Trophoblast cell (in vitro differentiated cells and primary cell): ENCODE data around the gene SCFD1. TPM values are rescaled to one million over a fixed set of nuclear protein-coding genes. Genes with fewer than 3 reads are reported as not detected.
A peak's percentile ranks its signal among the peaks of the same experiment; 100 is the strongest.

ENCODE experiments used
- DNase-seq, 2 donors: peaks; one replicate each; pipeline ENCODE4 v3.0.0-alpha.2; 2016
- H2AFZ ChIP-seq: 2 replicates; pipeline ENCODE4 v1.6.1; 2013; ENCODE audit warnings: low read length, moderate library complexity, mild to moderate bottlenecking; ENCODE audit not compliant: insufficient read depth, poor library complexity
- H2AK5ac ChIP-seq: 2 replicates; pipeline ENCODE4 v1.6.1; 2013; ENCODE audit warnings: mild to moderate bottlenecking, low read length
- H2BK120ac ChIP-seq: 2 replicates; pipeline ENCODE4 v1.6.1; 2013; ENCODE audit warnings: low read length, mild to moderate bottlenecking, moderate library complexity; ENCODE audit not compliant: insufficient read depth, poor library complexity
- H2BK12ac ChIP-seq: 2 replicates; pipeline ENCODE4 v1.6.1; 2013; ENCODE audit warnings: mild to moderate bottlenecking, low read length, moderate library complexity
- H2BK5ac ChIP-seq: 2 replicates; pipeline ENCODE4 v1.6.1; 2013; ENCODE audit warnings: low read length, low read depth, moderate library complexity, mild to moderate bottlenecking; ENCODE audit not compliant: poor library complexity
- H3K14ac ChIP-seq: 2 replicates; pipeline ENCODE4 v1.6.1; 2013; ENCODE audit warnings: mild to moderate bottlenecking, low read length
- H3K18ac ChIP-seq: 2 replicates; pipeline ENCODE4 v1.6.1; 2013; ENCODE audit warnings: mild to moderate bottlenecking, low read length
- H3K23ac ChIP-seq: 2 replicates; pipeline ENCODE4 v1.6.1; 2013; ENCODE audit warnings: low read length
- H3K27ac ChIP-seq: 2 replicates; pipeline ENCODE4 v1.5.1; 2013; ENCODE audit warnings: low read depth, mild to moderate bottlenecking, inconsistent platforms, low read length, moderate library complexity
- H3K27me3 ChIP-seq: 2 replicates; pipeline ENCODE4 v1.6.1; 2013; ENCODE audit warnings: inconsistent platforms, mild to moderate bottlenecking, low read length, moderate library complexity; ENCODE audit not compliant: insufficient read depth
- H3K36me3 ChIP-seq, 2 experiments: 1 replicate in 1 of 2; 2 replicates in 1 of 2; pipeline ENCODE4 v1.6.1; 2013; ENCODE audit warnings: low read length in 2 of 2, mild to moderate bottlenecking in 2 of 2, moderate library complexity in 1 of 2; ENCODE audit not compliant: insufficient read depth in 2 of 2, control insufficient read depth in 1 of 2
- H3K4ac ChIP-seq: 2 replicates; pipeline ENCODE4 v1.6.1; 2013; ENCODE audit warnings: low read depth, mild to moderate bottlenecking, low read length, moderate library complexity
- H3K4me1 ChIP-seq, 2 experiments: 1 replicate in 1 of 2; 2 replicates in 1 of 2; pipeline ENCODE4 v1.6.1; 2013; ENCODE audit warnings: low read length in 2 of 2, mild to moderate bottlenecking in 2 of 2, moderate library complexity in 1 of 2; ENCODE audit not compliant: insufficient read depth in 2 of 2, control insufficient read depth in 1 of 2
- H3K4me2 ChIP-seq: 2 replicates; pipeline ENCODE4 v1.6.1; 2013; ENCODE audit warnings: inconsistent platforms, mild to moderate bottlenecking, low read length, moderate library complexity
- H3K4me3 ChIP-seq: 2 replicates; pipeline ENCODE4 v1.5.1; 2013; ENCODE audit warnings: mild to moderate bottlenecking, low read depth, low read length, inconsistent platforms
- H3K79me1 ChIP-seq: one replicate; pipeline ENCODE4 v1.6.1; 2013; ENCODE audit warnings: low read length
- H3K79me2 ChIP-seq: 2 replicates; pipeline ENCODE4 v1.6.1; 2013; ENCODE audit warnings: low read length, mild to moderate bottlenecking; ENCODE audit not compliant: control insufficient read depth, insufficient read depth, poor library complexity
- H3K9ac ChIP-seq: 2 replicates; pipeline ENCODE4 v1.6.1; 2013; ENCODE audit warnings: mild to moderate bottlenecking, low read length
- H3K9me3 ChIP-seq: 2 replicates; pipeline ENCODE4 v1.6.1; 2013; ENCODE audit warnings: low read depth, mild to moderate bottlenecking, control low read depth, inconsistent platforms, low read length; ENCODE audit not compliant: insufficient read depth
- H4K12ac ChIP-seq: 2 replicates; pipeline ENCODE4 v1.6.1; 2013; ENCODE audit warnings: low read depth, mild to moderate bottlenecking, low read length, moderate library complexity
- H4K8ac ChIP-seq: 2 replicates; pipeline ENCODE4 v1.6.1; 2013; ENCODE audit warnings: low read depth, mild to moderate bottlenecking, low read length, moderate library complexity
- H4K91ac ChIP-seq: one replicate; pipeline ENCODE4 v1.6.1; 2013; ENCODE audit warnings: low read depth, mild to moderate bottlenecking, low read length, moderate library complexity
- WGBS: extraction: QIAGEN DNeasy Blood & Tissue Kit; methylation state at CpG from one replicate; pipeline ENCODE4 v1.1.7; 2013; ENCODE audit warnings: missing lambda C conversion rate; ENCODE audit not compliant: insufficient read length, insufficient coverage; ENCODE audit errors: extremely low coverage; 5-methylcytosine and 5-hydroxymethylcytosine counted together
- polyA plus RNA-seq: library from polyadenylated mRNA; stranded (reverse); fragments of 200-250 nt; gene quantifications from 2 replicates; pipeline ENCODE4 v1.2.3, GENCODE V29; 2013

Gene SCFD1, protein sequence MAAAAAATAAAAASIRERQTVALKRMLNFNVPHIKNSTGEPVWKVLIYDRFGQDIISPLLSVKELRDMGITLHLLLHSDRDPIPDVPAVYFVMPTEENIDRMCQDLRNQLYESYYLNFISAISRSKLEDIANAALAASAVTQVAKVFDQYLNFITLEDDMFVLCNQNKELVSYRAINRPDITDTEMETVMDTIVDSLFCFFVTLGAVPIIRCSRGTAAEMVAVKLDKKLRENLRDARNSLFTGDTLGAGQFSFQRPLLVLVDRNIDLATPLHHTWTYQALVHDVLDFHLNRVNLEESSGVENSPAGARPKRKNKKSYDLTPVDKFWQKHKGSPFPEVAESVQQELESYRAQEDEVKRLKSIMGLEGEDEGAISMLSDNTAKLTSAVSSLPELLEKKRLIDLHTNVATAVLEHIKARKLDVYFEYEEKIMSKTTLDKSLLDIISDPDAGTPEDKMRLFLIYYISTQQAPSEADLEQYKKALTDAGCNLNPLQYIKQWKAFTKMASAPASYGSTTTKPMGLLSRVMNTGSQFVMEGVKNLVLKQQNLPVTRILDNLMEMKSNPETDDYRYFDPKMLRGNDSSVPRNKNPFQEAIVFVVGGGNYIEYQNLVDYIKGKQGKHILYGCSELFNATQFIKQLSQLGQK
- 99.7 and 102 TPM in 2 replicates for polyA plus RNA-seq

DNA sequence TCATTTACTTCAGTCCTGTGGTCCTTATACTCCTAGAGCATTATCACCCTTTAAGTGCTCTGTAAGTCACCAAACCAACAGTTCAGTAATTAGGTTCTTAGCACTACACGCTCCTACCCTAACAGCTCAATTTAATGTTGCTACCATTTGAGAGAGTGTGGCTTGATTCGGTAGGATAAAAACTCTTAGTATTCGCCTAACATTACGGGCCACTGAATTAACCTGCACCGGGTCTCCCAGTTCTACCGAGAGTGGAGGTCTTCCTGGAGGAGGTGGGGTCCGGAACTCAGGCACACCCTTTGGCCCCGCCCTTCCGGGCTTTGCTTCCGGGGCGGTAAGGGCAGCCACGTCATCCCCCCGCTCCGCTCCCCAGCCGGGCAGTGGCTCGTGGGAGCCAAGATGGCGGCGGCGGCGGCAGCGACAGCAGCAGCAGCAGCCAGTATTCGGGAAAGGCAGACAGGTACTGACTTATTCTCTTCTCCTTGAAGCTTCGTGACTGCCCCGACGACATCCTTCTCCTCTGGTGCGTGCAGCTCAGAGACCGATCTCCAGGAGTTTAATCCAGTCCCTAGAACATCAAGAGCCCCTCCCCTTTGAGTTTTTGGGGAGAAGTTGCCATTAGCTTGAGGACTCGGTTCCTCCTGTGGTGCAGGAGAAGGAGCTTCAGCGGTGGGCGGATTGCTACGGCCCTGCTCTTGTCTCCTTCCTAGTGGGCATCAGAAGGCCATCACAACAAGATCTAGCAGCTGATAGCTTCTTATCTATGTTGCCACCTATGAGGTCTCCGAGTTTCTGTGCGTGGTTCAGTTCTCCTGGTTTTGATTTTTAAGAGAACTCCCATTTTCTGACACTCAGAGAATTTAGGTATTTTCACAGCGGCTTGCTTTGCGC, at the start of gene SCFD1:
TSS of gene SCFD1 (plus strand) at position 380 of the 891 bp plus-strand sequence. CDS start at position 400, 20 bp downstream.
- Histone ChIP-seq H3K9ac (peak within 1 kb of the TSS; percentile 83), H4K12ac (peak within 1 kb of the TSS; percentile 79), H3K4me2 (peak within 1 kb of the TSS; percentile 77), H4K8ac (peak within 1 kb of the TSS; percentile 90), H2AFZ (peak within 1 kb of the TSS; percentile 56), H3K79me2 (peaks cover 6% of the 10 kb centered on the region), H3K14ac (peak within 1 kb of the TSS; percentile 82), H3K4ac (peak within 1 kb of the TSS; percentile 48), H3K4me3 (peak within 1 kb of the TSS; percentile 84), H3K79me1 (peaks cover 4% of the 10 kb centered on the region), H3K4me1 (peaks cover 0 to 4% of the 10 kb centered on the region in 2 experiments), H2BK120ac (peak within 1 kb of the TSS; percentile 70), H4K91ac (peak within 1 kb of the TSS; percentile 81), H2BK5ac (peak within 1 kb of the TSS; percentile 42), H3K18ac (peak within 1 kb of the TSS; percentile 73), H3K27me3 (no peaks in the 10 kb centered on the region), H3K9me3 (no peaks in the 10 kb centered on the region), H2BK12ac (no peak within 1 kb of the TSS), H2AK5ac (no peak within 1 kb of the TSS), H3K36me3 (peaks cover 0 to 3% of the 10 kb centered on the region in 2 experiments), H3K27ac (peak within 1 kb of the TSS; percentile 70), H3K23ac (no peak within 1 kb of the TSS)
- no CpG with 5 or more reads among the region's 35 CpGs for WGBS
- peak; percentile 95 for DNase-seq

DNA sequence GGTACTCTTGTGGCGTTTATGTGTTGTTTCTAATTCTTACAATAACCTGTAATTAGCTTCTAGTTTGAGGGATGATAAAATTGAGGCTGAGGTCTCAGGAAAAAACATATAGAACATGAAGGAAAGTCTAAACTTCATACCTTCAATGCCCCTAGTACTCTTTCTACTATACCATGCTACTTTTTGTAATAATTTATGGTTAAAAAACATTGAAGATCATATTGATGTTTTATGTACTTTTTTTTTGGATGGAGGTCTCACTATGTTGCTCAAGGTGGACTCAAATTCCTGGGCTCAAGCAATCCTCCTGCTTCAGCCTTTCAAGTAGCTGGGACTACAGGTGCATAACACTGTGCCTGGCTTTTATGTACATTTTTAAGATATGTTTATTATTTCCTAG, 49.3 kb upstream of the SCFD1 start:
- Histone ChIP-seq H3K4me3 (no peak overlapping the region), H2AK5ac (no peak overlapping the region), H3K9ac (no peak overlapping the region), H2AFZ (no peak overlapping the region), H4K12ac (no peak overlapping the region), H3K79me2 (peaks cover 6% of the 10 kb centered on the region), H3K14ac (no peak overlapping the region), H3K36me3 (no peaks in the 10 kb centered on the region), H3K23ac (no peak overlapping the region), H3K18ac (no peak overlapping the region), H3K27ac (no peak overlapping the region), H3K79me1 (no peaks in the 10 kb centered on the region), H2BK5ac (no peak overlapping the region), H3K4me2 (no peak overlapping the region), H3K27me3 (no peaks in the 10 kb centered on the region), H3K4ac (no peak overlapping the region), H3K4me1 (no peaks in the 10 kb centered on the region), H4K8ac (no peak overlapping the region), H3K9me3 (no peaks in the 10 kb centered on the region), H4K91ac (no peak overlapping the region), H2BK120ac (no peak overlapping the region), H2BK12ac (no peak overlapping the region)
- no CpG with 5 or more reads among the region's 1 CpG for WGBS
- DNase-seq, result no peak

DNA sequence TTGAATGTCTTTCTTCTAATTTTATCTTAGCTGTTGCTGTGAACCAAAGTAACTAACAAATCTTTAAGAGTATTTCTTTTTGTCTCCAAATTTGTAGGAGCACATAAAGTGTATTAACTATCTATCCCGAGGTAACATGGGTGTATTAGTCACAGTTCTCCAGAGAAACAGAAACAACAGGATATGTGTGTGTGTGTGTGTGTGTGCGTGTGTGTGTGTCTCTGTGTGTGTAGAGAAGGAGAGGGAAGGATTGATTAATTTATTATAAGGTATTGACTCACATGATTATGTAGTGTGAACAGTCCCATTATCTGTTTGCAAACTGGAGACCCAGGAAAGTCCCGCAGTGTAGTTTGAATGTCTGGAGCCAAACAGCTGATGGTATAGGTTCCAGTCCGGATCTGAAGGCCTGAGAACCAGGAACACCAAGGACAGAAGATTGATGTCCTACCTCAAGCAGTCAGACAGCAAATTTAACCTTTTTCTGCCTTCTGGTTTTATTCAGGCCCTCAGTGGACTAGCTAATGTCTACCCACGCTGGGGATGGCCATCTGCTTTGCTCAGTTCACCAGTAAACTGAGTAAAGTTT, 48.8 kb upstream of the SCFD1 start:
- no peak overlapping the region for H2BK12ac ChIP-seq
- H2AFZ ChIP-seq, result no peak overlapping the region
- no peaks in the 10 kb centered on the region for H3K27me3 ChIP-seq
- H3K23ac ChIP-seq, result no peak overlapping the region
- H2AK5ac ChIP-seq, result no peak overlapping the region
- H3K9ac ChIP-seq, result no peak overlapping the region
- H3K79me2 ChIP-seq, result peaks cover 6% of the 10 kb centered on the region
- H4K91ac ChIP-seq, result no peak overlapping the region
- no peak overlapping the region for H3K14ac ChIP-seq
- DNase-seq, result no peak
- peak overlapping the region; percentile 98 for H3K4ac ChIP-seq
- no peak overlapping the region for H3K4me3 ChIP-seq
- H4K12ac ChIP-seq, result no peak overlapping the region
- H3K4me2 ChIP-seq, result no peak overlapping the region
- no CpG with 5 or more reads among the region's 5 CpGs for WGBS
- no peak overlapping the region for H3K18ac ChIP-seq
- no peaks in the 10 kb centered on the region for H3K4me1 ChIP-seq
- no peak overlapping the region for H2BK5ac ChIP-seq
- no peak overlapping the region for H4K8ac ChIP-seq
- no peak overlapping the region for H3K27ac ChIP-seq
- no peaks in the 10 kb centered on the region for H3K9me3 ChIP-seq
- H2BK120ac ChIP-seq, result no peak overlapping the region
- H3K36me3 ChIP-seq, result no peaks in the 10 kb centered on the region
- no peaks in the 10 kb centered on the region for H3K79me1 ChIP-seq

DNA sequence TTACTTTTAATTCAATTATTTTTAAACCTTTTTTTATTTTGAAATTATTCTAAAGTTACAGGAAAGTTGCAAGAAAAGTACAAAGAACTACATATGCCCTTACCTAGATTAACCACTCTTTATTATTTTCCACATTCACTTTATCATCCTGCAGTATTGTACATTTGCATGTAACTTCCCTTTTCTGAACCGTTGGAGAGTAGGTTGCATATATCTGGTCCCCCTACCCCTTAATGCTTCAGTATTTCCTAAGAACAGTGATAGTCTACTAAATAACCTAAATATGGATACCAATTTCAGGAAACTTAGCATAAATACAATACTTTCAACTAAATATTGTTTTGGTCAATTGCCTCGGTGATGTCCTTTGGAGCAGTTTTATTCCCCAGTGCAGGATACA, 48.2 kb upstream of the SCFD1 start:
- H3K4me1 ChIP-seq, result no peaks in the 10 kb centered on the region
- no peaks in the 10 kb centered on the region for H3K36me3 ChIP-seq
- no peak overlapping the region for H4K91ac ChIP-seq
- no peak overlapping the region for H3K9ac ChIP-seq
- H3K4me3 ChIP-seq, result no peak overlapping the region
- no peak overlapping the region for H2BK120ac ChIP-seq
- H3K18ac ChIP-seq, result no peak overlapping the region
- H3K4me2 ChIP-seq, result no peak overlapping the region
- no peak overlapping the region for H3K14ac ChIP-seq
- H3K27ac ChIP-seq, result no peak overlapping the region
- peaks cover 6% of the 10 kb centered on the region for H3K79me2 ChIP-seq
- WGBS, result no CpG with 5 or more reads among the region's 2 CpGs
- H3K23ac ChIP-seq, result no peak overlapping the region
- no peak overlapping the region for H2AK5ac ChIP-seq
- DNase-seq, result no peak
- H4K8ac ChIP-seq, result no peak overlapping the region
- no peak overlapping the region for H3K4ac ChIP-seq
- no peak overlapping the region for H4K12ac ChIP-seq
- H2AFZ ChIP-seq, result no peak overlapping the region
- H2BK5ac ChIP-seq, result no peak overlapping the region
- no peaks in the 10 kb centered on the region for H3K9me3 ChIP-seq
- no peak overlapping the region for H2BK12ac ChIP-seq
- H3K27me3 ChIP-seq, result no peaks in the 10 kb centered on the region
- no peaks in the 10 kb centered on the region for H3K79me1 ChIP-seq
